Gastrocnemius medialis (tissue), 4 donors: ENCODE measurements around the gene TGFBR3L.

Source experiments
- POLR2A ChIP-seq, 2 donors: fragments of 450-650 bp; IDR thresholded peaks; one replicate each; pipeline ENCODE4 v1.6.1; 2017; ENCODE audit warnings: antibody characterized with exemption in 2 of 2, mild to moderate bottlenecking in 2 of 2, moderate library complexity in 2 of 2
- TF ChIP-seq, protein P1 (sequence below), 5 experiments: fragments of 450-650 bp in 3 of 5; fragments of 200-600 bp in 2 of 5; sonication (generic) in 2 of 5; IDR thresholded peaks in 4 of 5; conservative IDR thresholded peaks in 1 of 5; 1 replicate in 4 of 5; 2 replicates in 1 of 5; pipeline ENCODE4 v1.5.1; 2016 to 2019; ENCODE audit warnings: antibody characterized with exemption in 5 of 5, mild to moderate bottlenecking in 3 of 5, moderate library complexity in 3 of 5

- TF ChIP-seq, protein P1, sequence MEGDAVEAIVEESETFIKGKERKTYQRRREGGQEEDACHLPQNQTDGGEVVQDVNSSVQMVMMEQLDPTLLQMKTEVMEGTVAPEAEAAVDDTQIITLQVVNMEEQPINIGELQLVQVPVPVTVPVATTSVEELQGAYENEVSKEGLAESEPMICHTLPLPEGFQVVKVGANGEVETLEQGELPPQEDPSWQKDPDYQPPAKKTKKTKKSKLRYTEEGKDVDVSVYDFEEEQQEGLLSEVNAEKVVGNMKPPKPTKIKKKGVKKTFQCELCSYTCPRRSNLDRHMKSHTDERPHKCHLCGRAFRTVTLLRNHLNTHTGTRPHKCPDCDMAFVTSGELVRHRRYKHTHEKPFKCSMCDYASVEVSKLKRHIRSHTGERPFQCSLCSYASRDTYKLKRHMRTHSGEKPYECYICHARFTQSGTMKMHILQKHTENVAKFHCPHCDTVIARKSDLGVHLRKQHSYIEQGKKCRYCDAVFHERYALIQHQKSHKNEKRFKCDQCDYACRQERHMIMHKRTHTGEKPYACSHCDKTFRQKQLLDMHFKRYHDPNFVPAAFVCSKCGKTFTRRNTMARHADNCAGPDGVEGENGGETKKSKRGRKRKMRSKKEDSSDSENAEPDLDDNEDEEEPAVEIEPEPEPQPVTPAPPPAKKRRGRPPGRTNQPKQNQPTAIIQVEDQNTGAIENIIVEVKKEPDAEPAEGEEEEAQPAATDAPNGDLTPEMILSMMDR (IDR thresholded peaks at IDR 0.05 in 4 of 5, conservative IDR thresholded peaks at IDR 0.05 in 1 of 5) = no peak
- no peak for TF ChIP-seq POLR2A (IDR thresholded peaks at IDR 0.05)
These were observed 14.4 kb downstream of the TGFBR3L start for GRCh38 chr19:7928741-7929701.
